Naive thymus-derived CD4-positive, alpha-beta T cell (primary cell): Measurements from ENCODE around the gene ADNP2. TPM values are rescaled to one million over a fixed set of nuclear protein-coding genes. Genes with fewer than 3 reads are reported as not detected.

ENCODE experiments used
- ATAC-seq: fragments of 150-1000 bp; cut with Tn5 transposase; 2 replicates; pipeline ENCODE4 v1.10.0; 2021; ENCODE audit warnings: mild to moderate bottlenecking, moderate library complexity
- CTCF ChIA-PET: fragments of 350-600 bp; sonication (Branson Sonifier 250); formaldehyde crosslinking; loops from one replicate; lab custom pipeline; 2021; ENCODE audit warnings: antibody characterized with exemption; lab: Charles Lee
- POLR2A ChIA-PET: fragments of 350-600 bp; sonication (Branson Sonifier 250); formaldehyde crosslinking; loops from one replicate; lab custom pipeline; 2021; ENCODE audit warnings: antibody characterized with exemption, inconsistent platforms; lab: Charles Lee
- DNase-seq, 9 donors: peaks; one replicate each; pipeline versions ENCODE4 v3.0.0 to v3.0.0-alpha.2; 2020 to 2022; ENCODE audit warnings: mixed read lengths in 1 of 9
- H3K27ac ChIP-seq: one replicate; pipeline ENCODE4 v1.7.0; 2013; ENCODE audit warnings: mild to moderate bottlenecking, low read depth, low read length, moderate library complexity
- H3K27me3 ChIP-seq, 2 donors: one replicate each; pipeline ENCODE4 v1.7.0; 2013; ENCODE audit warnings: low read length in 2 of 2, mild to moderate bottlenecking in 2 of 2, moderate library complexity in 2 of 2; ENCODE audit not compliant: control insufficient read depth in 2 of 2, insufficient read depth in 2 of 2
- H3K36me3 ChIP-seq, 3 experiments: 1 replicate in 2 of 3; 2 replicates in 1 of 3; pipeline ENCODE4 v1.7.0; 2013; ENCODE audit warnings: low read length in 3 of 3, mild to moderate bottlenecking in 3 of 3, moderate library complexity in 1 of 3; ENCODE audit not compliant: insufficient read depth in 3 of 3, control insufficient read depth in 2 of 3
- H3K4me1 ChIP-seq, 2 donors: one replicate each; pipeline ENCODE4 v1.7.0; 2013; ENCODE audit warnings: low read length in 2 of 2, mild to moderate bottlenecking in 2 of 2, moderate library complexity in 1 of 2; ENCODE audit not compliant: control insufficient read depth in 2 of 2, insufficient read depth in 2 of 2
- H3K4me3 ChIP-seq: 2 replicates; pipeline ENCODE4 v1.7.0; 2013; ENCODE audit warnings: mild to moderate bottlenecking, low read length
- H3K9me3 ChIP-seq, 3 experiments: 1 replicate in 2 of 3; 2 replicates in 1 of 3; pipeline ENCODE4 v1.7.0; 2013; ENCODE audit warnings: low read length in 3 of 3; ENCODE audit not compliant: control insufficient read depth in 2 of 3
- H3K27ac Mint-ChIP-seq, 9 donors: one replicate each; pipeline ENCODE4 v1.8.0; 2020 to 2022; ENCODE audit warnings: mixed read lengths in 9 of 9, mild to moderate bottlenecking in 8 of 9, moderate library complexity in 5 of 9, inconsistent platforms in 2 of 9
- H3K27me3 Mint-ChIP-seq, 5 donors: one replicate each; pipeline ENCODE4 v1.8.0; 2021 to 2022; ENCODE audit warnings: mixed read lengths in 5 of 5, mild to moderate bottlenecking in 1 of 5
- H3K36me3 Mint-ChIP-seq, 5 donors: one replicate each; pipeline ENCODE4 v1.8.0; 2020 to 2022; ENCODE audit warnings: mixed read lengths in 5 of 5, mild to moderate bottlenecking in 3 of 5, inconsistent platforms in 1 of 5
- H3K4me1 Mint-ChIP-seq, 7 donors: one replicate each; pipeline ENCODE4 v1.8.0; 2020 to 2022; ENCODE audit warnings: mixed read lengths in 7 of 7, mild to moderate bottlenecking in 3 of 7, inconsistent platforms in 1 of 7
- H3K4me3 Mint-ChIP-seq, 10 donors: one replicate each; pipeline ENCODE4 v1.8.0; 2020 to 2022; ENCODE audit warnings: mild to moderate bottlenecking in 10 of 10, mixed read lengths in 10 of 10, moderate library complexity in 6 of 10, inconsistent platforms in 2 of 10
- H3K9me3 Mint-ChIP-seq, 11 donors: one replicate each; pipeline ENCODE4 v1.8.0; 2020 to 2022; ENCODE audit warnings: mixed read lengths in 11 of 11, mild to moderate bottlenecking in 4 of 11, inconsistent platforms in 1 of 11, moderate library complexity in 1 of 11
- intact Hi-C, 2 donors: fragments of 100-400 bp; cut with micrococcal nuclease; formaldehyde crosslinking; loops; one replicate each; pipeline ENCODE4 v1.15.1; 2023
- polyA plus RNA-seq, 2 donors: library from polyadenylated mRNA; unstranded; fragments of 300-500 nt; fragmentation: Illumina TruSeq; gene quantifications; one replicate each; pipeline ENCODE4 v1.2.3, GENCODE V29; 2021
- total RNA-seq, 6 experiments: library from RNA in 5 of 6; stranded (reverse) in 5 of 6; gene quantifications; 1 replicate in 5 of 6; 2 replicates in 1 of 6; pipeline ENCODE4 v1.2.3 and lab custom pipeline; 2021 to 2026

The ADNP2 gene
- total and polyA plus RNA-seq, 7 experiments from 2014 or later = 10.3 to 41.4 (median 22.1) TPM

DNA sequence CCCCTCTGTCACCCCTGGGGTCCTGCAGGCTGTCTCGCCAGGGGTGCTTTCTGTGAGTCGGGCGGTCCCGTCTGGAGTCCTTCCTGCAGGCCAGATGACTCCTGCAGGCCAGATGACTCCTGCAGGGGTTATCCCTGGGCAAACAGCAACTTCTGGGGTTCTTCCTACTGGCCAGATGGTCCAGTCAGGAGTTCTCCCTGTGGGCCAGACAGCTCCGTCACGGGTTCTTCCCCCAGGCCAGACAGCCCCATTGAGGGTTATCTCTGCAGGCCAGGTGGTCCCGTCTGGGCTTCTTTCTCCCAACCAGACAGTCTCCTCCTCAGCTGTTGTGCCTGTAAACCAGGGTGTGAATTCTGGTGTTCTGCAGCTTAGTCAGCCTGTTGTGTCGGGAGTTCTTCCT is 27.6 kb downstream of the ADNP2 start:
- ChIA-PET CTCF (no interaction called here), POLR2A (no interaction called here)
- Histone ChIP-seq H3K9me3 (no peaks in the 10 kb centered on the region), H3K27ac (no peak overlapping the region), H3K36me3 (peaks cover 4 to 57% (median 11%) of the 10 kb centered on the region in 3 experiments), H3K4me3 (no peak overlapping the region), H3K27me3 (no peaks in the 10 kb centered on the region), H3K4me1 (no peaks in the 10 kb centered on the region)
- H3K27ac Mint-ChIP-seq = no peak overlapping the region
- no peaks in the 10 kb centered on the region for H3K27me3 Mint-ChIP-seq
- no peak for ATAC-seq
- peaks cover 3 to 19% (median 6%) of the 10 kb centered on the region in 7 donors for H3K4me1 Mint-ChIP-seq
- no peak for DNase-seq
- H3K4me3 Mint-ChIP-seq = peak overlapping the region in 1 of 10 donors; percentile 38
- H3K9me3 Mint-ChIP-seq = no peaks in the 10 kb centered on the region
- H3K36me3 Mint-ChIP-seq = peaks cover 17 to 74% (median 41%) of the 10 kb centered on the region in 5 donors
- intact Hi-C loops = no loop called here

DNA sequence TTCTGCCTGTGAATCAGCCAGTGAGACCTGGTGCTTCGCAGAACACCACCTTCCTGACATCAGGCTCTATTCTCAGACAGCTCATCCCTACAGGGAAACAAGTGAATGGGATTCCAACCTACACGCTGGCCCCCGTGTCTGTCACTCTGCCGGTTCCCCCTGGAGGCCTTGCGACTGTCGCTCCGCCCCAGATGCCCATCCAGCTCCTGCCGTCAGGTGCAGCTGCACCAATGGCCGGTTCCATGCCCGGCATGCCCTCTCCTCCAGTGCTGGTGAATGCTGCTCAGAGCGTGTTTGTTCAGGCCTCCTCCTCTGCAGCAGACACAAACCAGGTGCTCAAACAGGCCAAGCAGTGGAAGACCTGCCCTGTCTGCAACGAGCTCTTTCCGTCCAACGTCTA is 28.1 kb downstream of the ADNP2 start:
- no peak overlapping the region for H3K27ac Mint-ChIP-seq
- peaks cover 2 to 15% (median 3%) of the 10 kb centered on the region in 7 donors for H3K4me1 Mint-ChIP-seq
- Histone ChIP-seq H3K4me1 (no peaks in the 10 kb centered on the region), H3K27me3 (no peaks in the 10 kb centered on the region), H3K27ac (no peak overlapping the region), H3K4me3 (no peak overlapping the region), H3K36me3 (peaks cover 4 to 57% (median 11%) of the 10 kb centered on the region in 3 experiments), H3K9me3 (no peaks in the 10 kb centered on the region)
- CTCF ChIA-PET = no interaction called here
- POLR2A ChIA-PET = no interaction called here
- H3K9me3 Mint-ChIP-seq = no peaks in the 10 kb centered on the region
- DNase-seq = no peak
- intact Hi-C loops = no loop called here
- no peak for ATAC-seq
- no peaks in the 10 kb centered on the region for H3K27me3 Mint-ChIP-seq
- H3K36me3 Mint-ChIP-seq = peaks cover 17 to 69% (median 39%) of the 10 kb centered on the region in 5 donors
- H3K4me3 Mint-ChIP-seq = no peak overlapping the region

DNA sequence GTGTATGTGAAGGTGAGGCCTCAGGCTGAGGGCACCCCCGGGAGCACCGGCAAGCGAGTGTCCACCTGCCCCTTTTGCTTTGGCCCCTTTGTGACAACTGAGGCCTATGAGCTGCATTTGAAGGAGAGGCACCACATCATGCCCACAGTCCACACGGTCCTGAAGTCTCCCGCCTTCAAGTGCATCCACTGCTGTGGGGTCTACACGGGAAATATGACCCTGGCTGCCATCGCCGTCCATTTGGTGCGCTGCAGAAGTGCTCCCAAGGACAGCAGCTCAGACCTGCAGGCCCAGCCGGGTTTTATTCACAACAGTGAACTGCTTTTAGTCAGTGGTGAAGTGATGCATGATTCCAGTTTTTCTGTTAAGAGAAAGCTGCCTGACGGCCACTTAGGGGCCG is 28.9 kb downstream of the ADNP2 start:
- ChIA-PET CTCF (no interaction called here), POLR2A (no interaction called here)
- H3K36me3 ChIP-seq = peaks cover 4 to 57% (median 11%) of the 10 kb centered on the region in 3 experiments
- Mint-ChIP-seq H3K27me3 (no peaks in the 10 kb centered on the region), H3K9me3 (no peaks in the 10 kb centered on the region), H3K36me3 (peaks cover 17 to 67% (median 36%) of the 10 kb centered on the region in 5 donors), H3K4me1 (peaks cover 0 to 7% (median 0%) of the 10 kb centered on the region in 7 donors), H3K27ac (no peak overlapping the region), H3K4me3 (no peak overlapping the region)
- intact Hi-C loops = no loop called here
- DNase-seq = no peak
- H3K27me3 ChIP-seq = no peaks in the 10 kb centered on the region
- H3K27ac ChIP-seq = no peak overlapping the region
- no peaks in the 10 kb centered on the region for H3K4me1 ChIP-seq
- no peak overlapping the region for H3K4me3 ChIP-seq
- ATAC-seq = no peak
- H3K9me3 ChIP-seq = no peaks in the 10 kb centered on the region

DNA sequence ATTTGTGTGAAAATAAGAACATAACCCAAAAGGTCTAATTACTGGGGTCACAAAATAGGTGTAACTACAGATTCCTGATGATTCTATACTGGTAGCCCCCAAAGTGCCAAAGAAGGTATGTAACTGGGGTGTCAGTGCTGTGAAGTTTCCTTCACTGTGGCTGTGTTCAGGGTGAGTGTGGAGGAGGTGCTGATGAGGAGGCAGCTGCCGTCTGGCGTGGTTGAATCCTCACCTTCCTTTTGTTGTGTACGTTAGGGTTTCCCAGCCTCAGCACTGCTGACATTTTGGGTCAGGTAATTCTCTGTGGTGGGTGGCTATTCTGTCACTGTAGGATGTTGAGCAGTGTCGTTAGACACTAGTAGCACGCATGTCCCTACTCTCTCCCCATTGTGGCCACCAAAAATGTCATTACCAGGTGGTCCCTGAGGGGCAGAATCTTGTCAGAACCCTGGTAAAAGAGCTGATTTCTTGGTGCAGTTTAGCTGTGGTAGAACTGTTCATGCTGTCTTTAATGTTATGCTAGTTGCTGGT is 31.5 kb downstream of the ADNP2 start:
- Histone ChIP-seq H3K4me3 (no peak overlapping the region), H3K36me3 (peaks cover 0 to 35% (median 11%) of the 10 kb centered on the region in 3 experiments), H3K27ac (no peak overlapping the region), H3K9me3 (no peaks in the 10 kb centered on the region), H3K27me3 (no peaks in the 10 kb centered on the region), H3K4me1 (no peaks in the 10 kb centered on the region)
- no peaks in the 10 kb centered on the region for H3K4me1 Mint-ChIP-seq
- ChIA-PET POLR2A (no interaction called here), CTCF (interaction anchor here (0.7 kb wide), 1 partner anchor 1396 kb away, joined by 4 read pairs; no protein-coding TSS in a partner anchor)
- DNase-seq = no peak
- peaks cover 12 to 46% (median 19%) of the 10 kb centered on the region in 5 donors for H3K36me3 Mint-ChIP-seq
- no peak overlapping the region for H3K27ac Mint-ChIP-seq
- H3K27me3 Mint-ChIP-seq = no peaks in the 10 kb centered on the region
- H3K9me3 Mint-ChIP-seq = no peaks in the 10 kb centered on the region
- no peak overlapping the region for H3K4me3 Mint-ChIP-seq
- intact Hi-C loops = loop anchor here in 1 of 2 donors (10.0 kb wide), 1 partner anchor 346 kb away; the partner anchor contains the start of gene KCNG2
- ATAC-seq = no peak

DNA sequence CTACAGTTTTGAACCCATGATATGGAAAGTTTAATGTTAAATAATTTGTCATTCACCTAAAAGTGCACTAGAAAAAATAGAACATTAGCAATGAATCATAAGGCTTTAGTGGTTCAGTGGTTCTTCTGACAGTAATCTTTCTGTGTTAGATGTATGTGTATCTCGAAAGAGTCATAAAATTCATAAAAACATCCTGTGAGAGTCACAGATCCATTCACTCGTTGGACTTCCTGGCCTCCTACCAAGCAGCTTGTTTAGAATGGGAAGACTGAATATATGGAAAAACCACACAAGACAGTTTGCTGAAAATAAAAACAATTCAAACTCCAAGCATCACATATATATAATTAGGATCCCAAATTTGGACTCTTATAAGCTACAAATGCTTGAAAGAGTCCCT is 34.8 kb downstream of the ADNP2 start:
- Histone ChIP-seq H3K27ac (no peak overlapping the region), H3K9me3 (no peaks in the 10 kb centered on the region), H3K27me3 (no peaks in the 10 kb centered on the region), H3K4me3 (no peak overlapping the region), H3K36me3 (peaks cover 0 to 7% (median 4%) of the 10 kb centered on the region in 3 experiments), H3K4me1 (peaks cover 7 to 9% of the 10 kb centered on the region in 2 donors)
- CTCF ChIA-PET = no interaction called here
- DNase-seq (no peak), ATAC-seq (no peak)
- Mint-ChIP-seq H3K4me3 (no peak overlapping the region), H3K27me3 (peaks cover 0 to 12% (median 7%) of the 10 kb centered on the region in 5 donors), H3K36me3 (peaks cover 0 to 17% (median 9%) of the 10 kb centered on the region in 5 donors), H3K27ac (no peak overlapping the region), H3K4me1 (peaks cover 0 to 22% (median 13%) of the 10 kb centered on the region in 7 donors), H3K9me3 (no peaks in the 10 kb centered on the region)
- POLR2A ChIA-PET = no interaction called here
- intact Hi-C loops = loop anchor here in 1 of 2 donors (10.0 kb wide), 1 partner anchor 349 kb away; the partner anchor contains the start of gene KCNG2

DNA sequence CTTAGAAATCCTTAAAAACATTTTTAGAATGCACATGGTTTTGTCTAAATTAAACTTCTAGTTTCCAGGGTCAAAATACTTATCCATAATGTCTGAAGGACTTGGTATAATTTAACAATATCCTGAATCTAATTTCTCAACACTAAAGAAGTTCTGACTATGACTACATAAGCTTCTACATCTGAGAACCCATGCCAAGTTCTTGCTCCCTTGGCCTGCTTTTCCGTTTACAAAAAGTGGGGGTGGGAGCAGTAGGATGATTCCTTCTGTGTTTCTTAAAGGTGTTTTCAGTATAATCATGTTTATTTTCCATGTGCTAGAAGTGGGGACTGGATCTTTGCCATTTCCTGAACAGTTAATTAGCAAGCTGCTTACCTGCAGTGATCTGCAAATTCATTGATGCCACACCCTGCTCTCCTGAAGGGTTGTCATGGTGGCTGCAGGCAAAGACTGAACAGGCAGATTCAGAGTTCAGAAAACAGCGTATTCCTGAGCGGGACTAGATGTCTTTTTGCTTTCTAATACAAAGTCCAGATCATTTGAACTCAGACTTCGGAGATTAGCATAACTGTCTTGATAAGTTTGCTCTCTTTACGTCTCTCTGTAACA is 36.2 kb downstream of the ADNP2 start:
- no peak overlapping the region for H3K27ac Mint-ChIP-seq

More for the DNA sequence above, 36.2 kb downstream of the ADNP2 start:
- POLR2A ChIA-PET = no interaction called here
- Histone ChIP-seq H3K27ac (no peak overlapping the region), H3K9me3 (no peaks in the 10 kb centered on the region), H3K27me3 (no peaks in the 10 kb centered on the region), H3K4me3 (no peak overlapping the region), H3K36me3 (no peaks in the 10 kb centered on the region), H3K4me1 (peaks cover 7 to 9% of the 10 kb centered on the region in 2 donors)
- peaks cover 0 to 25% (median 7%) of the 10 kb centered on the region in 5 donors for H3K27me3 Mint-ChIP-seq
- peaks cover 0 to 26% (median 13%) of the 10 kb centered on the region in 7 donors for H3K4me1 Mint-ChIP-seq
- DNase-seq = no peak
- intact Hi-C loops = loop anchor here (5.0 to 10.0 kb wide), 2 partner anchors 350 to 468 kb away; partner anchors contain the start of genes CTDP1 (in 1 of the 2) and KCNG2 (in 1 of the 2)
- ATAC-seq = no peak
- H3K4me3 Mint-ChIP-seq = no peak overlapping the region
- no peaks in the 10 kb centered on the region for H3K9me3 Mint-ChIP-seq
- peaks cover 0 to 6% (median 3%) of the 10 kb centered on the region in 5 donors for H3K36me3 Mint-ChIP-seq
- CTCF ChIA-PET = no interaction called here
